ENCODE results near the gene RAB42.
A peak's percentile ranks its signal among the peaks of the same experiment; 100 is the strongest.

GRCh38 chr1:28552758-28553663 lies 39.1 kb upstream of the RAB42 start, which contains the start of gene TRNAU1AP:
- TF ChIP-seq CTCF (IDR thresholded peaks at IDR 0.05) (peak in 2 of 6 experiments; percentile 7 to 57), POLR2A (IDR thresholded peaks at IDR 0.05) (peak in 3 of 4 donors; percentile 67 to 87 (median 79))

All from esophagus squamous epithelium (tissue), 4 donors.